GM19193 (cell line): ENCODE data around the gene IZUMO4.

ENCODE experiments used
- POLR2A ChIP-seq: IDR thresholded peaks from 4 replicates; pipeline ENCODE4 v1.6.1; 2011; ENCODE audit not compliant: insufficient read depth, insufficient read length; ENCODE audit errors: extremely low read depth

The IZUMO4 gene, protein sequence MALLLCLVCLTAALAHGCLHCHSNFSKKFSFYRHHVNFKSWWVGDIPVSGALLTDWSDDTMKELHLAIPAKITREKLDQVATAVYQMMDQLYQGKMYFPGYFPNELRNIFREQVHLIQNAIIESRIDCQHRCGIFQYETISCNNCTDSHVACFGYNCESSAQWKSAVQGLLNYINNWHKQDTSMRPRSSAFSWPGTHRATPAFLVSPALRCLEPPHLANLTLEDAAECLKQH

DNA sequence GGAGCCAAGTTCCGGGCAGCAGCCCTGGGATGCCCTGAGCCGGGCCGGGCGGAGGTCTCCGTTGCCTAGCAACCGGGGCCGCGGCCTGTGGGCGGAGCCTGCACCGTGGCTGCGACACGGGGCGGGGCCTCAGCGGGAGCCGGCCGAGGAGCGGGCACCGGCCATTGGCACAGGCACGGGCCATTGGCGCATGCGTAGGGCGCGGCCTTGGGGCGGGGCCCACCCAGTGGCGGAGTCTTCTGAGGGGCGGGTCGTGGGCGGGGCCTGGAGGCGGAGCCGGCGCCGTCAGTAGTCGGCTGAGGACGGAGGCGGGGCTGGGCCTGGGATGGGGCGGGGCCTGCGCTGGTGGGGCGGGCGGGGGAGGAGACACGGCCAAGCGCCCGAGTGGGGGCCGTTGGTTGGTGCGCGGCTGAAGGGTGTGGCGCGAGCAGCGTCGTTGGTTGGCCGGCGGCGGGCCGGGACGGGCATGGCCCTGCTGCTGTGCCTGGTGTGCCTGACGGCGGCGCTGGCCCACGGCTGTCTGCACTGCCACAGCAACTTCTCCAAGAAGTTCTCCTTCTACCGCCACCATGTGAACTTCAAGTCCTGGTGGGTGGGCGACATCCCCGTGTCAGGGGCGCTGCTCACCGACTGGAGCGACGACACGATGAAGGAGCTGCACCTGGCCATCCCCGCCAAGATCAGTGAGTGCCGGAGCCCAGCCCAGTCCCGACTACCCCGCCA, at the start of gene IZUMO4:
IZUMO4 (plus strand) TSS at position 436 of the 723 bp plus-strand sequence; CDS start at position 467, 31 bp downstream.
- no peak for TF ChIP-seq POLR2A

DNA sequence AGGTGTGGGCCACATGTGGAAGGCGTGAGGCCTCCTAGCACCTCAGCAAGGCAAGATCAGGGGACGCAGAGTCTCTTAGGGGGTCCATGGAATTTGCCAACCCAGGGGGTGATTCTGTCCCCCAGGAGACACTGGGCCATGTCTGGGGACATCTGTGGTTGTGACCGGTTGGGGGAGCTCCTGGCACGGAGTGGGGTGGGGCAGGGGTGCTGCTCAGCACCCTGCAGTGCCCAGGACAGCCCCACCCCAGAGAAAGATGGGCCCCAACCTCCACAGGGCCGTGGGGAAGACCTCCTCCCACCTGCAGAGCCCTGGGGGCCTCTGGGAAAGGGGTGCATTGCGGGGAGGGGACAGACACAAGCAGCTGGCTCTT, 49.7 kb upstream of the IZUMO4 start:
- peak; percentile 13 for TF ChIP-seq POLR2A

DNA sequence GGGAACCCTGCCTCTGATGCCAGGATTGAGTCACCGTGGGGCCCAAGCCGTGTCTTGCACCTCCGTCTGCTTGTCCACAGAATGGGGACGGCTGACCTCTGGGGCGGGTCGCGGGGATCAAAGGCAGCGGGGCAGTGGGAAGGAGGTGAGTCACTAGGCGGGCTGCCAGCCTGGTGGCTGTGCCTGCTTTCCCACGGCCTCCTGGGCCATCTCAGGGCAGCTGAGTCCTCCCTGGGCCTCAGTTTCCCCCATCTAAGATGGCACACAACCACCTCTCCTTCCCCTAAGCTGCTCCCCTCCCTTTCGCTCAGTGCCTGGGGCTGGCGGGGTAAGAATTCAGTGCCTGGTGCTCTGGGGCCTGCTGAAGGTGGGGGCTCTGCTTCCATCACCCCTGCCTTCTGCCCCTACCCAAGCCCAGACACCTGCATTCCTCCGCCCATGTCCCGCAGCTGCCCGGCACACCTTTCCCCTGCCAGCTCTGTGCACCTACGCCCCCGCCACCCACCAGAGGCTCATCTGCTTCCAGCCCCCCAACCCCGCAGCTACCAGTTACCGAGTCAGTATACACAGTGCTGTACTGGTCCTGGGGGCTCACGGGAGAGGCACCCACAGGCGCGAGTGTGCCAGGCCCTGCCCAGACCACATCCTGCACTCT, 49.1 kb upstream of the IZUMO4 start:
- peak; percentile 44 for TF ChIP-seq POLR2A

DNA sequence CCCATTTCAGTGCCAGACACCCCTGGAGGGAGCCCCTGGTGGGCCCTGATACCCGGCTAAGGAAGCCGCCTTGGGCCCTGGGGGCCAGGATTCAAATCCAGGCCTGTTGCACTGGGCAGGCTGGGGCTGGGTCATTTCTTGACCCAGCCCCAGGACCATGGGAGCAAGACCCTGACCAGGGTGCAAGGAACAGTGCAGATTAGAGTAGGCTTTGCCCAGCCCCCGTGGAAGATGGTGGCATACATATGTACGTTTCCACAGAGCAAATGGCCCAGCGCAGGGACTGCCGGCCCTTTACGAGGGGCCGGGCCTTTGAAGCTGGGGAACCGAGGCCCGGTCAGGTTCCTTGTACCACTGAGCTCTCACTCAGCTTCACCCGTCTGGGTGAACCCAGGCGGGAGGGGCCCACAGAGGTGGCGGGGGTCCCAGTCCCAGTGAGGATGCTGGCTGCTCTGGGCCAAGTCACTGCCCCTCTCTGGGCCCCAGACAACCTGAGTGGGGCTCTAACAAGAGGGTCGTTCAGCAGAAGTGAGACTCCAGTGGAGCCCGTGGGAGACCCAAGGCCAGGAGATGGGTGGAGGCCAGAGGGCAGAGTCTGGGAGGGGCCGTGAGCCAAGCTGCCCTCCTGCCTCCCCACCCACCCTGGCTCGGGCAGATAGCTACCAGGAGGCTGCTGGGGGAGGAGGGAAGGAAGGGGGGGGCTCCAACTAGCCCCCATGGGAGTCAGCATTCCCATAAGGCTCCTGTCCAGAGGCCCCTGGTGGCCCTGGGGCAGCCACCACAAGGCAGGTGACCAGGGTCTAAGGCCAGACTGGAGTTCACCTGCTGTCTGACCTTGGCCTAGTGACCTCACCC, 48.4 kb upstream of the IZUMO4 start:
- TF ChIP-seq POLR2A = no peak

DNA sequence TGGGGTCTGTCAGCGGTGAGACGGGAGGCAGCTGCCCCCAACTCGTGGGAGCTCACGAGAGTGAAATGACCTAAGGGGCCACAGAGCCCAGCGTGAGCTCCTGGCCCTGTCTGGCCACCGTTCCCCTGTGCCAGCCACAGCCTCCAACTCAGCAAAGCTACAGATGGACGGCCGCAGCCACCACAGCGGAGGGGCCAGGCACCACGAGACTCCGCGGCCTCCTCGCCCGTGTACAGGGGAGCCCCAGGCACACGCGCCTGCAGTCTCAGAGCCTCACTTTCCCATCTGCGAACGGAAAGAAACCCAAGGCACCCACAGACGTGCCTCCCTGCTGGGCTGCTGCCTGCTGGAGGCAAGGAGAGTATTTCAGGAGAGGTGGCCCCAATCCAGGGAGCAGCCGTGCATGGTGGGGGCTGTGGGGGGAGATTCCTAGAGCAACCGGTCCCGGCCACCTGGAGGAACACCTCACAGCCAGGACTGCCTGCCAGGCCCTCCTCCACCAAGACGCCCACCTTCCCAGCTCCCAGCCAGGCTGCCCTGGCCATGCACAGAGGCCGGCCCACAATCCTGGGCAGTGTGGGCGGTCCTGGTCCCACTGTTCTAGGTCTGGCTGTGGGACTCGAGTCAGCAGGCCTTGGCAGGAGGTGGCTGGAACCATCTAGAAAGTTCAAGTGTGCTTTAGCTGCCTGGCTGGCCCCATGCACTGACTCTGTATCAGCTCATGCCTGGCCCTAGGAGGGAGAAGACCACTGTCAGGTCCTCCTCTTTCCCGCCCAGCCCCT, 47.6 kb upstream of the IZUMO4 start:
- TF ChIP-seq POLR2A = peak; percentile 38

DNA sequence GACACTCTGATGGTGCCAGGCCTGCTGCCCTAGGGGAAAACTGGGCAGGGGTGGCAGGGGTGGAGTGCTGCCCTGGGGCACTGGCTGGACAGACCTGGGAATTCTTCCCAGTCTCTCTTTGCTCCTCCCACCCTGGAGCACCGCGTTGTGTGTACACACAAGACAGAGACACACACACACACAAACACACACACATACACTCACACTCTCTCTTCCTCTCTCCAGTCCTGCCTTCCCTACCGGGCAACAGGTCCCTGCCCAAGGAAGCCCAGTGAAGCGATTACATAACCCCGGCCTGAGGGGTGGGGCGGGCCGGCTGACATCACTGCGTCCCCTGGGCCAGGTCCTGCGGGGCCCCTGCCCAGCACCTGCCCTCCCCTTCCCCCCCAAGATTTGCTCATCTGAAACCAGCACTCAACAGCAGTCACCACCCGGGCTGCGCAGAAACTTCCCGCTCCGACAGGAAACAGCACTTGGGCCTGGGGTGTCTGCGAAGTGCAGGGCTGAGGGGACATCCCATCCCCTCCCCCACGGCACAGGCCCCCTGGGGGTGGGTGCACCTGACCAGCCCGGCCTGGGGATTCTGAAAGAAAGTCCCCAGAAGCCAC, 46.9 kb upstream of the IZUMO4 start:
- TF ChIP-seq POLR2A = peak; percentile 53

DNA sequence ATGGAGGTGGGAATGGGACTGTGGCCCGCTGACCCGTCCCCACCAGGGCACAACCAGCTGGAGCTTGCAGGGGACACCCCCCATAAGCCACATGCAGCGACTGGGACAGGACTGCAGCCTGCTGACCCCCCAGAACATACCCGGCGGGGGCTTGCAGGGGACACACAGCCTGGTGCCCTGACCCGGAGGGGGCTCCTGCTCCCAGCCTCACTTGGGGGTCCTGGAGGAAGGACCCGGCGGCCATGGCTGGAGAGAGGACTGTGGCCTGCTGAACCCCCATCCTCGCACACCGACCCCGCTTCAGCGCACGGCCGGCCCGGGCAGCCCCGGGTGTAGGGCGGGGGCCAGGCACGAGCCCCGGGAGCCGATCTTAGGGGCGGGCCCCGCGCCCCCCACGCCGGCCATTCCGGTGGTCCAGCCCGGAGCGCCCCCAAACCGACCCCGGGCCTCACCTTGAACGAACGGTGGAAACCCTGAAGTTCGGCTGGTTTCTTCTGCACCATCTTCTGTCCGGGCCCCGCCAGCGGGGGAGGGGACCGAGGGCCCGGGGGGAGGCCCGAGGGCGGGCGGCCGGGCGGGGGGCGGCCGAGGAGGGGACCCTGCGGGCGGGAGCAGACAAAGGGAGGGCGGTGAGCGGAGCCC, 46.2 kb upstream of the IZUMO4 start:
- no peak for TF ChIP-seq POLR2A

DNA sequence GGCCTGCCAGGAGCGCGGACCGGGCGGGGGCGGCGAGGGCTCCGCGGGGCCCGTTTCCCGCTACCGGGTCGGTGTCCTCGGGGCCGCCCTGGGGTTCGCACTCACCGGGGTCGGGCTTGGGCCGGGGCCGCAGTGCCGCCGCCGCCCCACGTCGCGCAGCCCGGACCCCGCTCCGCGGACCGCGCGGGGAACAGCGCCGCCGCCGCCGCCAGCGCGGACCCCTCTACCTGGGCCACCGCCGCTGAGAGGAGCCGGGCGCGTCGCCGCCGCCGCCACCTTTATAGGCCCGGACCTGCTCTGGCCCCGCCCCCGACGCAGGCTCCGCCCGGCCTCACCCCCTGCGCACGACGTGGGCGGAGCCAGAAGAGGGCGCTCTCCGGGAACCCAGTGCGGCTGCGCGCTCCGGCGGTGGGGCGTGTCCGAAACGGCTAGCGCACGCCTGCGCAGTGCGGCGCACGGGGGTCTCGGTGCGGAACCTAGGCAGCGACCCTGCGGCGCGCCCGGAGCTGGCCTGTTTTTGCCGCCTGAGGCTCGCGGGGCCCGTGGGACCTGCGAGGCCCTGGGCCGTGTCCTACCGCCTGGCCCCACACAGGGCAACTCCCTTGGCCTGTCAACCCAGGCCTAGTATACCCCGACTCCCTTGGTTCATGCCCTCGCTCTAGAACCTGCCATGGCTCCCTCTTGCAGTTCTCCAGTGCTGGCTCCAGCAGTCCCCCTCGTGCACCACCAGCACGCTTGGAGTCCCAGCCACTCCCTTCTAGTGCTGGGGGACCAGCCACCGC, 45.5 kb upstream of the IZUMO4 start, which contains the start of gene MKNK2:
MKNK2 (minus strand) TSS at position 254 of the 782 bp plus-strand sequence. CDS start 393 bp downstream, outside the sequence.
- peak; percentile 100 for TF ChIP-seq POLR2A

DNA sequence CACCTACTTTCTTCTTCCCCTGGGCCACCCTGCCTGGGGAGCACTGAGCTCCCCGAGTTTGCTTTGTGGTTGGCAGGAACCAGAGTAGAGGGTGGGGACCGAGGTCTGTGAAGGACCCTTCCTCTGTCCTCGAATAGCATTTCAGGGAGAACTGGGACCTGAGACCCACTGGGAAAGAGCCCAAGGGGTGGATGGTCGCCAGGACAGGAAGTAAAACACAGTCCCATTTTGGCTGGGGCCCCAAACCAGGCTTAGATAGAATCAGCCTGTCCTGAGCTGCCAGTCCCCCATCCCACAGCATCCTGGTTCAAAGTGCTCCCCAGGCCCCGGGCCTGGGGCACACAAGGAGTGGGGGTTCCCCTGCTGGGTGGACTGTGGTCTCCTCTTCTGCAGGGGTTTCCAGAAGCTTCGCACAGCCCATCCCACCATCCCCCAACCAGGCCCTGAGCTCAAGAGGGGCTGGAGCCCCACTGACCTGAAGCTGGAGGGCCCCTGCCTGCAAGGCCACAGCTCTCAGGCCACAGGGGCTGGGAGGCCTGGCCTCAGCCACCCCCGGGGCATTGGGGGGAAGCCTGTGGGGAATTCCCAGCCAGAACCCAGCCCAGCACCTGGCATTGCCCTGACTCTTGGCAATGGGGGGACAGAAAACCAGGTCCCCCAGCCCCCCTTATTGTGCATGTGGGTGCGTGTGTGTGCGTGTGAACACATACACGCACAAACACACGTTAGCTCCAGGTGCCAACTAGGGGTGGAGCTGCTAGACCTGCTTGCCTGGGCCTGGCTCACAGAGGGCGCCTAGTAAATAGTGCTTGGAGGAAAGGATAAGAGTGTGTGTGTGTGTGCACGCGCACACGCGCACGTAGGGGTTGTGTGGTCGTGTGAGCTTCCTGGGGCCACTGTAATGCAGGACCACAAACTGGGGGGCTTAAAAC, 44.7 kb upstream of the IZUMO4 start:
- peak; percentile 38 for TF ChIP-seq POLR2A

DNA sequence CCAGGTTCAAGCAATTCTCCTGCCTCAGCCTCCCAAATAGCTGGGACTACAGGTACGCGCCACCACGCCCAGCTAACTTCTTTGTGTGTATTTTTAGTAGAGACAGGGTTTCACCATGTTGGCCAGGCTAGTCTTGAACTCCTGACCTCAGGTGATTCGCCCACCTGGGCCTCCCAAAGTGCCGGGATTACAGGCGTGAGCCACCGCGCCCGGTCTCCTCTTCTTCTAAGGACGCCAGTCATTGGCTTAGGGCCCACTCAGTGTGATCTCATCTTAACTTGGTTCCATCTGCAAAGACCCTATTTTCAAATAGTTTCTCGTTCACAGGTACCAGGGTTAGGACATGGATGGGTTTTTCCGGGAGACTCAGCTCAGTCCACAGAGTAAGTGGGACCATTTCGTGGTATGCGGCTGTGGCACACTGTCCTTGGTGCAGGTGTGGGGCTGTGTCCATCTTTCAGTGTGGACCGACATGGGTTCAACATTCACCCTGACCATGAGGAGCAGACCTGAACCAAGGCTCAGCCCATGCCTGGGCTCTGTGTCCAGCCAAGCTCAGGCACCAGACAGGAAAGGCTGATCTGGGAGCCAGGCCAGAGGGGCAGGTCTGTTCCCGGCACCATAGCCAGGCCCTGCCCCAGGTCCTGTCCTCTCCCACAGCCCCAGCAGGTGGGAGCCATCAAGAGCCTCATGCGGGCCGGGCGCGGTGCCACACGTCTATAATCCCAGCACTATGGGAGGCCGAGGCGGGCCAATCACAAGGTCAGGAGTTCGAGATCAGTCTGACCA, 42.9 kb upstream of the IZUMO4 start:
- no peak for TF ChIP-seq POLR2A

DNA sequence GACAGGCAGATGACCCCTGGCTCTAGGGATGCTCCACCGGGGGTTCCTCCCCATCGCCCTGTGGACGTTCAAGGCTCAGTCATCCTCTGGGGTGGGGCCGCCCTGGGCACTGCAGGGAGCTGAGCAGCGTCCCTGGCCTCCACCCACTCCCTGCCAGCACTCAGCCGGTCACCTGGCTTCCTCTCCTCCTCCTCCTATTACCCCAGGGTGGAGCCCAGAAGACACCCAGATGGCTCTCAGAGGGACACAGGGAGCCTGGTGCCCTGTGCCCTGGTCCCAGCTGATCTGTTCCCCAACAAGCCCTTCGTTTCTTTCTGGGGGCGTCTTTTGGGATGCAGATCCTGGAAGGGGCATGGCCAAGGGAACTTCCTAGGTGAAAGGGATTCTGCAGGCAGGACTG, 42.0 kb upstream of the IZUMO4 start:
- no peak for TF ChIP-seq POLR2A
